ENCODE data around the gene TFR2.

- TF ChIP-seq CTCF (IDR thresholded peaks at IDR 0.05): no peak
- TF ChIP-seq POLR2A (IDR thresholded peaks at IDR 0.05): no peak
Measured at GRCh38 chr7:100682228-100682741, 40.9 kb upstream of the TFR2 start.

Data from lower leg skin (tissue), 3 donors.